Activated naive CD8-positive, alpha-beta T cell treated with anti-CD3 and anti-CD28 coated beads, Interleukin-2, amount 50 U/mL, for 16 hours (primary cell): ENCODE results near the gene ELMOD1.
"Not testable (repeated sequence)": the region's sequence is repeated elsewhere in the genome, so short reads cannot be mapped to it uniquely, and the experiment has no call there.

Experiments
- DNase-seq: peaks from one replicate; pipeline ENCODE4 v3.0.0-alpha.2; 2020; ENCODE audit warnings: low read depth, low spot score

Gene ELMOD1

DNA sequence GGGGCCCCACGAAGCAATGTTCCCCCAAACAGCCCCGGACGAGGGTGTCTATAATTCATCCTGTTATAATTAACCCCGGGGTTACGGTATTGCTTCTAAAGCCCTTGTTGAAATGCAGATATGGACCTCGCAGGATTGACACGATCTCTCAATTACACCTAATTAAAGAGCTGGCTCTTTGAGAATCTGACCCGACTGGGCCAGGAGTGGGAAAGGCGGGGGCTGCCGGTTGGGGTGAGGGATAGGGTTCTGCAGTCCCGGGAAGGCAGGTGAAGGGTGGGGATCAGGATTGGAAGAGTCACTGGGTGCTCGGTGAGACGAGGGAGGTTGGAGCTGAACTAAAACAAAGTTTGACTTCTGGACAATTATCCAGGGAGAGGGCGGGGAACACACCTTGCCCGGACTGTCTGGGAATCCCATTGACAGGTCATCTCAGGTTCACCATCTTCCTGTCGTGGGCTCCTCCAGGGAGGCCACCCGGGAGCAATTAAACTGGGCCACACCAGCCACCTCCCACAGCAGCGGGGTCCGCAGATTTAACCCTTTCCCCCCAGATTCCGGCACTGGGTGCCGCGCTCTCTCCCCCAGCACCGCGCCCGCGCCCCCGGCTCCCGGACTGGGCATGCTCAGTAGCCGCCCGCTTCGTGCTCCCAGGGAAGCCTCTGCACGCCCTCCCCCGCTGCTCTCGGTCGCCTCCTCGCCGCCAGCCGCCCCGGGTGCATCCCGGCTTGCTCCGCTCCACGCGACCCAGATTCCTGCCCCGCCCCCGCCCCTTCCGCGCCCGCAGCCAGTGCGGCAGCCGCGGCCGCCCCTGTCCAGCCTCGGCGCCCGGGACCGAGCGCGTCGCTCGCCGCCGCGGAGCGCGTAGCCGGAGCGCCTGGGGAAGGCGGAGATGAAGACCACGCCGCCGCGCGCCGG is at the start of gene ELMOD1:
ELMOD1 (plus strand) TSS at position 688 of the 918 bp plus-strand sequence. CDS start 27,043 bp downstream, outside the sequence.
- no peak for DNase-seq

DNA sequence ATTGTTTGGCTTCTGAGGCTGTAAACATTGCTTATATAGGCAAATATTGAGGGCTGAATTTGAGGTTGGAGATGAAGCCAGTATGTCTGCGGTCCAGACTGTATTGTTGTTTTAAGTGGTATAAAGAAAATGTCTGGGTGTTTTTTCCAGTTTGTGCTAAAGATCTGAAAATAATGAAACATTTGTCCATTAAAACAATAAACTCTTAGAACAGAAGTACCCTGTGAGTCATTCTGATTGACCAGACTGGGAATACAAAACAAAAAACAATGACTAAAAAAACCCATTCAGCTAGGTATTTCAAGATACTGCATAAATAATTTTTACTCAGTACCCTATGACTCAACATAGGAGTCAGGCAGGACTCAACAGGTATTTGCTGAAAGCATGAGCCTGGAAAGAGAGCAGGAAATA is 45.8 kb upstream of the ELMOD1 start:
- DNase-seq, result no peak

DNA sequence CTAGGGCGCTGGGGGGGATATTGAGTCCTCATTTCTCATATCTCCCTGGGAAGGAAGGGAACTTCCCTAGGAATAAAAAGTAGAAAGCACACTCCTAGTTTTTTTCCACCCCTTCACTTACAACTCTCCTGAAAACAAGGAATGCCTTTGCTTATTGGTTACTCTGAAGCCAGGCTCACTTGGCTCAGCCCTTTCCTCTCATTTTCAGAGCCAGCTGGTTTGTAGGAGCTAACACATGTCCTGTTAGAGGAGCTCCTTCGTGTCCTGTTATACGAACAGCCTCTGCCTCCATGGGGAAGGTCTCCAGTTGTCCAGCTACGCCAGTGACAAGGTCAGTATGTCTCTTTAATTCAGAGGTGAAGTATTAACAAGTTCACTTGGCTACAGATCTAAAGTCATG is 43.0 kb upstream of the ELMOD1 start:
- DNase-seq, result no peak

DNA sequence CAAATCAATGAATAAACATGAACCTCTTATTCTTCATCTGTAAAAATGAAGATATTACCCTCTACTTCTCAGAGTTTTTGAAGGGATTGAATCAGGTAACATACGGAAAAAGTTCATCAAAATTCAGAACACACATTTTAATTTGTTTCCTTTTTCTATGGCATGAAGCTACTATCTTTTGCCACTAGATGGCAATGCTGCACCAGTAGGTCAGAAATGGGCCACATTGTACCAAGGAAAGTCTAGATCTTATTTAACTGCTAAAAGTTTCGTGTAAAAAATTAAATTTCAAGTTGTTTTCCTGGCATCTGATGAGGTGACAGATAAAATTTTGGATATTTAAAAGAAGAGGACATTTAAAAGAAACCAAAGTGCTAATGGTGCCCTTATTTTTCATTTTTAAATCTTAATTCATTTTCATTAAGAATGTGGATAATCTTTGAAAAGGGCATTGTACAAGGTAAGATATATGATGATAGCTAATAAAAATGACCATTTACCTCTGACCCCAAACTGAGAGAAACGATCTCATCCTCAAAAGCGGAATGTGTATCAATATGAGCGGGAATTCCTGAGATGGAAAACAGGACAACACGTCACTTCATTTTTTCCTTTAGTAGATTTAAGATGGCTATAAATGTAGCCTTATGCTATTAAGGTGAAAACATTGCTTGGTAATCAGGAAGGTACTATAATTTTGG is 41.5 kb upstream of the ELMOD1 start:
- DNase-seq, result no peak

DNA sequence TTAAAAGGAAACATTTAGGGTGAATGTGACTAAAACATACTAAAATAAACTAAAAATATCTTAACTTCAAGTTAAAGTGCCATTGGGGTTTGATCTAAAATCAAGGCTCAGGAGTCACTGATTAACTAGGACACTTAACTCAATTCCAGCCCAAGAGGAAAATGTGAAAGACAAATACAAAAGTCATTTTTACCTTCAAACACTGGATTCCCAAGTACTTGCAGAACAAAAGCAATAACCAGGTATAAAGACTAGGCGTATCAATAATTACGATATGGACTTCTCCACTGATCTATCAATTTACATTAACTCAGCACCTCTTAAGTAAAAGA is 41.0 kb upstream of the ELMOD1 start:
- DNase-seq, result no peak

DNA sequence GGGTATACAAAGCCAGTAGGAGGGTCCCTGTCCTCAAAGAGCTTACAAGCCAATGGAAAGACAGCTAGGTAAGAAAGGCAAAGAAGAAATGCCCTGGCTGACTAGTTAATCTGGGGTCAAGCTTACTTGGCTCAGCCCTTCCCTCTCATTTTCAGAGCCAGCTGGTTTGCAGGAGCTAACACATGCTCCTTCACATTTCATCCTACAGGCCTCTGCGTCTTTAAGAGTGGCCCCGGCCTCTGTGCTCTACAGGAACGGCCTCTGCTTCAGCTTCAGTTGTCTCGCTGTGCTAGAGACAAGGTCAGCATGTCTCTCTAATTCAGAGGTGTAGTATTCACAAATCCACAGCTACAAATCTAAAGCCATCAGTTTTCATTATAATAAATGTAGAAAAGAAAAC is 40.6 kb upstream of the ELMOD1 start:
- no peak for DNase-seq

DNA sequence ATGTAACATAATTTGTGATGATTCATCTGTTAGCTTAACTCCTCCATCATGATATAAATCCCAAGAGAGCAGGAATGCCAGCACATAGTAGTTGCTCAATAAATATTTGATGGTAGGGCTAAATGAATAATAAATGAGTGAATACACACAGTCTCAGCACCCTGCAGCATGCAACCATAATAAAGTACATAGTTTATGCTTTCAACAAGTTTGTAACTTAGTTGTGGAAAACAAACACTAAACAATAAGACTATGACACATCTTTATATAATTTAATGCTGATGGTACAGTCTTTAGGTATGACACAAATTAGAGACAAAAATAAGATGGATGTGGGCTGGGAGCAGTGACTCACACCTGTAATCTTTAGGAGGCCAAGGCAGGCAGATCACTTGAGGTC is 29.3 kb upstream of the ELMOD1 start:
- DNase-seq, result no peak

DNA sequence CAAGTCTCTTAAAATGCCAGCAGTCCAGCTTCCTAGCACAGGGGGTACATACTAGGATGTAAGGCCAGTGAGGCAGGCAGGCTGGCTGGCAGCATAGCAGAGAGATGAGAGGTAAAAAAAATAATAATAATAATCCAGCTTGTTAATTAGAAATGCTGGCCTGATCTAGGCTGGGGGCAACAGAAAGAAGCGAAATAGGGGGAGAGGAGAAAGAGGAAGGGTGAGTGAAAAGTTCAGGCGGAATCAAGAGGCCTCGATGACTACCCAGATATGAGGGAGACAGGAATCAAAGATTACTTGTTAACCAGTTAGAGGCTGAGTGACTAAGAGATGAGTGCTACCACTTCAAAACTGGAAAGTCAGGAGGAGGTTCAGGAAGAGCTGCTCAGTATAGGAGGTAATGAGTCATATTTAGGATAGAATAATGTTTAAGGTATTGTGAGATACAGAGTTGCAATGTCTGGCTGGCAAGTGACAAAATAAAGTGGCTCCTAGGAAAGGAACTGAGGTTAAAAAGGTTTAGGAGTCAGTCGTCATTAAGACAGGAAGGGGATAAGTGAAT is 28.2 kb upstream of the ELMOD1 start:
- DNase-seq, result no peak

DNA sequence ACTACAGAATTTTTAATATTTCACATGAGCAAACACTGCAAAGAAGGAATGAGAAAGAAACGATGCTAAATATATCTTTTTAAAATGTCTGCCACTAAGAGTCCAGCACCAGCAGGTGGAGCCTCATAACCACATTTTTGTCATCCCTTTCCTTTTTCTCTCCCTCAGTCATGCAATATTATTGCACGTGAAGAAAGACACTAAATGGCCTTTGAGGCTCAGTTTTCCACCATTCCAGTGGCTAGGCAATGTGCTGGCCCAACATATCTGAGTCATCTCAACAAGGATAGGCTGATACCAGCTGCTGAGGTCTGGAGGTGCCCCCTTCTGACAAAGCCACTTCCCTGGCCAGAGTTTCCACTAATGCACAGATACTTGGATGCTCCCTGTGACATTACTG is 27.2 kb upstream of the ELMOD1 start:
- DNase-seq, result no peak

DNA sequence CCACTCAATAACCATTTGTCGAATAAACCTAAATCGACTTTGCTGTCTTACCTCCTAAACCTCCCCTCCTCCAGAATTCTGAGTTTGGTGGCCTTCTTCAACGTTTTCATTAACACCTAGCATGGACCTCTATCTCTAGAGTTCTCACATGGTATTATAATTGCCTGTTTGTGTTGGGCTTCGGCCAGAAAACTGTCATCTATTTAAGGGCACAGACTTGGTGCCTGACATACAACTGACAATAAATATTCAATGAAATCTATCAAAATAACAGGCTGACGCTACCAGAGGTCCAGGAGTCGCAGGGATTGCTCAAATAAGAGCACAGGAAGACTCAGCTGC is 26.1 kb upstream of the ELMOD1 start:
- no peak for DNase-seq

DNA sequence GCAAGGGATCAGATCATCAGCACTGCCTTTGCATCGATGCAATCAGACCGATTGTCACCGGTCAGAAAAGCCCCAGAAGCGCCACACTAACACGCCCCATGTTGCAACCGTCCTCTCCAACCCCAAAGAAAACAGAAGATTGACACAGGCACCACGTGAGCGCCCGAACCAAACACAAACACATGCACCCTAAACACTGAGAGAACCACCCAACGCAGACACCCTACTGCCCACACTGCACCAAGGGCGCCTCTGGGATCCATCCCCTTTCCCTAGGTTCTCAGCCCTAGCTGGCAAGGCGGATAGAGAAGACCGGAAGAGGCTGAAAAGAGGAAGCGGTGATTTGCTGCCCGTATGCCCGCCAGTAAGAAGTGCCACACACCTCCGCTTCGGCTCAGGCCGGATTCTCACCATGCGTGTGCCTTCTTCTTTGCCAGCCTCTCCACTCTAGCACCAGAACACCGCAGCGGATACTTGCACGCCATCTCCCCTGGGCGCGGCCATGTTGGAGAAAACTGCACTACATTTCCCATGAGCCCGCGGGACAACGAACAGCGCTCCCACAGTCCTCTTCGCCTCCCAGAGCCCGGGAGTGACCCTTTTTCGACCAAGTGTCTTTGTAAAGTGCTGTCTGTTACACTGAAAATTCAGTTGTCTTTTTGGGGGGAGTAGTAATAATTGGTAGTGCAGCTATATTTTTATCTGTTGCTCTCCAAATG is 25.6 kb upstream of the ELMOD1 start, which contains the start of gene ALKBH8:
ALKBH8 (minus strand) TSS at position 517 of the 719 bp plus-strand sequence. CDS start 4,842 bp downstream, outside the sequence.
- peak; percentile 45 for DNase-seq

DNA sequence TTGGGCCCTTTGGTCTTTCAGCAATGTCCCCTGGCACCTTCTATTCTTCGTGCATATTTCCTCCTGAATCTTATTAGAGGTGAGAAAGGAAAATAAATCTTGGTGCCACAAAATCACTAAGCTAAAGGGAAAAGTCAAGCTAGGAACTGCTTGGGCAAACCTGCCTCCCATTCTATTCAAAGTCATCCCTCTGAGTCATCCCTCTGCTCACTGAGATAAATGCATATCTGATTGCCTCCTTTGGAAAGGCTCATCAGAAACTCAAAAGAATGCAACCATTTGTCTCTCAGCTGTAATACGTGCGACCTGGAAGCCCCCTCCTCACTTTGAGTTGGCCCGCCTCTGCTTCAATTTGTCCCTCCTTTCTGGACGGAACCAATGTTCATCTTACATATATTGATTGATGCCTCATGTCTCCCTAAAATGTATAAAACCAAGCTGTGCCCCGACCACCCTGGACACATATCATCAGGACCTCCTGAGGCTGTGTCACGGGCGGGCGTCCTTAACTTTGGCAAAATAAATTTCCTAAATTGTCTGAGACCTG is 24.9 kb upstream of the ELMOD1 start:
- DNase-seq, result not testable (repeated sequence)

DNA sequence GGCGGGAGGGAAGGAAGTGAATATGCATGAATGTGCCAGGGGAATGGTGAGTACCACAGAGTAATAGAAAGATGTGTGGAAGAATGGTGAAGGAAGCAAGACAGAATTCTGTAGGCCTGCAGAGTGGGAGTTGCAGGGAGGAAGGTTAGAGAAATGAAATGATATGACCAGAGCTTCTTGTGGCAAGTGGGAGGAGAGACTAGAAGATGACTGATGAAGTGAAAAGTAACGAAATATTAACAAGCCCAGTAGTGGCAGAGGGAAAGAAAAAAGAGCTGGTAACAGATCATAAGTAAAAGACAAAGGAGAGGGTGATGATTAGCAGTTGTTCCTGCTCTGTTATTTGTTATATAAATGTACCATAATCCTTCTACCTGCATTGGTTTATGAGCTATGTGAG is 24.4 kb upstream of the ELMOD1 start:
- DNase-seq, result no peak

DNA sequence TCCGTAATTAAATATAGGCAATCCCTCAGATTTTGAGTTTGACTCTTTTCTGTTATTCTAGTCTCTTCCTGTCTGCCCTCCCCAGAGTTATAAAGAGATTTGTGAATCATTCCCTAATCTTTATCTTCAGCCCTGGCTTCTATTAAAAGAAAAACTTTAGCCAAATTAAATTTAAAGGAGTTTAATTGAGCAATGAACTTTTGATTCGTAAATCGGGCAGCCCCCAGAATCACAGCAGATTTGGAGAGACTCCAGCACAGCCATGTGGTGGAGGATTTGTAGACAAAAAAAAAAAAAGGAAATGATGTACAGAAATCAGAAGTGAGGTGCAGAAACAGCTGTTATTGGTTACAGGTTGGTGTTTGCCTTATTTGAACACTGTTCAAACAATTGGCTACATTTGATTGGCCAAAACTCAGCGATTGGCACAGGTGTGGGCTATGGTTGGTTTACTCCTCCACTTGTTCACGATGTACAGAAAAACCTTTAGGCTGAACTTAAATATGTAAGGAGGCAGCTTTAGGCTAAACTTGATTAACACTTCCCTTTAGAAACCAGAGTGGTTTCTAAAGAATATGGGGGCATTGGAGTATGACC is 23.1 kb upstream of the ELMOD1 start:
- no peak for DNase-seq

DNA sequence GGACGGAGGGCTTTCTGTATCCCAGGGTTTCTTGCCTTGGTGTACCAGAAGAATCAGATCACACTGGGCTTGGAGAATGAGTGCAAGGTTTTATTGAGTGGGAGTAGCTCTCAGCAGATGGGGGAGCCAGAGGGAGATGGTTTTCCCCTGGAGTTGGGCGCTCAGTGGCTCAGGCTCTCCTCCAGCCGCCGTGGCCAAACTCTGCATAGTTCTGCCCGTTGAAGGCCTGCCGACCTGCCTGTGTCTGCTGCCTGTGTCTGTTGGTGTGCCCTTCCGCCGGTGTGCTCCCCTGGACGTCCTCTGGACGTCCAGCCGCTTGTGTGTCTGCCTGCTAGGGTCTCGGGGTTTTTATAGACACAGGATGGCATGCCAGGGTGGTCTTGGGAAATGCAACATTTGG is 20.9 kb upstream of the ELMOD1 start:
- no peak for DNase-seq

DNA sequence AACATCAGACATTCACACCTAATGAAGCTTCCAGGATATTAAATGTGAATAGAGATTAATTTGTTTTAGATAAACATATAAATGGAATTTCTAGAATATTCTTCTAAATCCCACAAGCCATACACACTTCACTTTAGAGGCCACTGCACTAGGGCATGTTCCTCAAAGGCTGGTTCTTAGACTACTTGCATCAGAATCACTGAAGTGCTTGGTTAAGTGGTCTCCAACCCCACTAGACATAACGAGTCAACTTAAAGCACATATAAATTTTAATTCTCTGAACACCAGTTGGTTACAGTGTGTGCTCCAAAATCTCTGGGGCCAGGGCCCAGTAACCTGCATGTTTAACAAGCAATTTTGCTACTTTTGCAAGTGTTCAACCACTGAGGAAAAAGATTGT is 17.5 kb upstream of the ELMOD1 start:
- DNase-seq, result no peak

DNA sequence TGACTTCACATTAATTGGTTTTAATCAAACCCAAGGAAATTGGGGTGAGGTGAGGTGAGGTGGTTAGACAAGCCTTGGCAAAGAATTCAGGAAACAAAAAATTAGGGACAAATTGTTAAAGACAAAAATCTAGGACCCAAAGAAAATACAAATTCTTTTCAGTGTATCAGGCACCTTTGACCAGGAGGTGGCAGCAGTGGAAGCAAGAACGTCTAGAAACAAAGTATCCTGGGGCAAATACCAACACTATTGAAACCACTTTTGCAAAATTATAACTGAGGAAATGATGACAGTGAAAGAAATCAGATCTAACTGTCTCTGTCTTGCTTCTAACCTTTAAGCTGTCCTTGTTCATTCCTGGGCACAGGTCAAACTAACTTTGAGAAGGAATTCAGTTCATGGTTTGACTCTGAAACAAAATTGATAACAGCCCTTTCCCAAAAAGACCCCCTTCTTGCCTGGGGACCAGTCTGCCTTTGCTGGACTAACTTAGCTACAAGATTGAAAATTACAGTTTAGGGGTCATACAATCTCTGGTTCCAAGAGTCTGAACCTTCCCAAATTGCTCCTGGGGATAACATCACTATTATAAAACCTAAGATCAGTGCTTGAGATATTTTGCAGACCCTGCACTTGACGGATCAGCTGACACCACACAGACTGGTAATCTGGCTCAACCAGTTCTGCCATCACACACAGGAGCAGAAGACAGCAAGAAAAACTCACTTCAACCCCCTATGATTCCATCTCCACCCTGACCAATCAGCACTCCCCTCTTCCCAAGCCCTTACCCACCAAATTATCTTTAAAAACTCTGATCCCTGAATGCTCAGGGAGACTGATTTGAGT is 14.2 kb upstream of the ELMOD1 start:
- DNase-seq, result not testable (repeated sequence)

DNA sequence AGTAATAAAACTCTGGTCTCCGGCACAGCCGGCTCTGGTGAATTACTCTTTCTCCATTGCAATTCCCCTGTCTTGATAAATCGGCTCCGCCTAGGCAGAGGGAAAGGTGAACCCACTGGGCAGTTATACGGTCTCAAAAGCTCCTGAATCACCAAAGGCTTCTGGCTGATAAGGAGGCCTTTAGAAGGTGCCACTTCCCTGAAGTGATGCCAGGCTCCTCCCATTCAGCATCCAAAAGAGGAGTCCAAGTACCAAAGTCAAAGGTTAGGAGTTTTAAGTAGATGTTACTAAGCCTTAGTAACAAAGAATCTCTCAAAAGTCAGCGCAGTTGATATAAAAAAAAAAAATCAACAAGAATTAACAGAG is 13.6 kb upstream of the ELMOD1 start:
- DNase-seq, result no peak

DNA sequence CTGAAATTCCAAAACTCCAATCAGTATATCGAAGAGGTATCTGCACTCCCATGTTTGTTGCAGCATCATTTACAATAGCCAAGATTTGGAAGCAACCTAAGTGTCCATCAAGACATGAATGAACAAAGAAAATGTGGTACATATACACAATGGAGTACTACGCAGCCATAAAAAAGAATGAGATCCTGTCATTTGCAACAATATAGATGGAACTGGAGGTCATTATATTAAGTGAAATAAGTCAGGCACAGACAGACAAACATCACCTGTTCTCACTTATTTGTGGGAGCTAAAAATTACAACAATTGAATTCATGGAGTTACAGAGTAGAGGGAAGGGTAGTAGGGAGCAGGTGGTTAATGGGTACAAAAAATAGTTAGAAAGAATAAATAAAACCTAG is 11.8 kb upstream of the ELMOD1 start:
- not testable (repeated sequence) for DNase-seq

DNA sequence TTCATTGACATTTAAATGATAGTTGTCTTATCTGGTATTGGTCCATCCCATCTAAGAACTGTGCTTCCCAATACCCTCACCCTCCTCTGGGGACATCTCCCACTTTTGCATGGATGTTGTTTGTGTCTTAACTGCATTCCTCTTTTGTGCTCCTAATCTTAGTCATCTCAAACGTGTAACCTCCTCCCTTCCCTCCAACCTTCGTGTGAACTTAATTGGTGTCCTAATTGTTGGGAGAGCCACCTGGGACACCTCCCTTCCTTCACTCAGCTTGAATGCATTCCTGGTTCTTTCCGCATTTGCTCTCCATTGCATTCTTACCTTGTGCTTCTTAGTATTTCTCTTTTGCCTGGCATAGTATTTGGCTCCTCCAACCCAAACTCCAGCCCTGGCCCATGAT is 9.8 kb upstream of the ELMOD1 start:
- no peak for DNase-seq
